Immature natural killer cell (primary cell): Measurements from ENCODE around the gene STK32B. TPM values are rescaled to one million over a fixed set of nuclear protein-coding genes. Genes with fewer than 3 reads are reported as not detected.
"Not testable (repeated sequence)": the region's sequence is repeated elsewhere in the genome, so short reads cannot be mapped to it uniquely, and the experiment has no call there.

Experiments
- DNase-seq, 3 donors: peaks; one replicate each; pipeline ENCODE4 v3.0.0; 2022; ENCODE audit warnings: mixed read lengths in 1 of 3
- H3K27ac Mint-ChIP-seq, 6 donors: one replicate each; pipeline ENCODE4 v1.8.0; 2020; ENCODE audit warnings: mixed read lengths in 6 of 6, mild to moderate bottlenecking in 5 of 6, inconsistent platforms in 4 of 6, moderate library complexity in 3 of 6
- H3K27me3 Mint-ChIP-seq, 3 donors: one replicate each; pipeline ENCODE4 v1.8.0; 2020 to 2021; ENCODE audit warnings: low read depth in 3 of 3, mild to moderate bottlenecking in 3 of 3, mixed read lengths in 3 of 3, moderate library complexity in 3 of 3, inconsistent platforms in 1 of 3
- H3K36me3 Mint-ChIP-seq, 3 donors: one replicate each; pipeline ENCODE4 v1.8.0; 2020; ENCODE audit warnings: mixed read lengths in 3 of 3, inconsistent platforms in 2 of 3, mild to moderate bottlenecking in 2 of 3
- H3K4me1 Mint-ChIP-seq, 2 donors: one replicate each; pipeline ENCODE4 v1.8.0; 2020; ENCODE audit warnings: inconsistent platforms in 2 of 2, mild to moderate bottlenecking in 2 of 2, mixed read lengths in 2 of 2, moderate library complexity in 1 of 2
- H3K4me3 Mint-ChIP-seq, 5 donors: one replicate each; pipeline ENCODE4 v1.8.0; 2020; ENCODE audit warnings: mild to moderate bottlenecking in 5 of 5, mixed read lengths in 5 of 5, inconsistent platforms in 3 of 5, moderate library complexity in 3 of 5
- H3K9me3 Mint-ChIP-seq, 6 donors: one replicate each; pipeline ENCODE4 v1.8.0; 2020; ENCODE audit warnings: mild to moderate bottlenecking in 6 of 6, mixed read lengths in 6 of 6, inconsistent platforms in 4 of 6, moderate library complexity in 3 of 6
- polyA plus RNA-seq, 3 donors: library from polyadenylated mRNA; unstranded; fragments of 300-500 nt; fragmentation: Illumina TruSeq; gene quantifications; one replicate each; pipeline ENCODE4 v1.2.3, GENCODE V29; 2021

STK32B gene
- polyA plus RNA-seq, 3 donors from 2014 or later, result not detected

DNA sequence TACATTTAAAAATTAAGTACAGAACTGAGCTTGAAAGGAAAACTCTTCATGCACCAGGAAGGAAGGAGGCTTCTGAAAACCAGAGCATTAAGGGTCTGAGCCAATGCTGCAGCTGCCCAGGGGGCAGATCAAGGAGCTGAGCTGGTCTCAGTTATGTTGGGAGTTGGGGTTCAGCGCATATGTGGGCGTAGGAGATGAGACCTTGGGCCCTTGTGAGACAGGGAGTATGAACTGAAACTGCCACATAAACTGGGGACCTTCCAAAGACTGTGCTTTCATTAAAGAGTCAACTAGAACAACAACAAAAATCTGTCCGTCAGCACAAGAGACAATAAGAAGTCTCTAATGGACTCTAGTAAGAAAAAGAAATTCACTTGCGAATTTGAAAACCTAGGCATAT lies 226.9 kb downstream of the STK32B start:
- H3K9me3 Mint-ChIP-seq, result peaks cover 0 to 6% (median 0%) of the 10 kb centered on the region in 6 donors
- H3K4me3 Mint-ChIP-seq, result no peak overlapping the region
- H3K27me3 Mint-ChIP-seq, result peaks cover 0 to 3% (median 2%) of the 10 kb centered on the region in 3 donors
- no peak overlapping the region for H3K27ac Mint-ChIP-seq
- no peaks in the 10 kb centered on the region for H3K4me1 Mint-ChIP-seq
- H3K36me3 Mint-ChIP-seq, result no peaks in the 10 kb centered on the region
- no peak for DNase-seq

DNA sequence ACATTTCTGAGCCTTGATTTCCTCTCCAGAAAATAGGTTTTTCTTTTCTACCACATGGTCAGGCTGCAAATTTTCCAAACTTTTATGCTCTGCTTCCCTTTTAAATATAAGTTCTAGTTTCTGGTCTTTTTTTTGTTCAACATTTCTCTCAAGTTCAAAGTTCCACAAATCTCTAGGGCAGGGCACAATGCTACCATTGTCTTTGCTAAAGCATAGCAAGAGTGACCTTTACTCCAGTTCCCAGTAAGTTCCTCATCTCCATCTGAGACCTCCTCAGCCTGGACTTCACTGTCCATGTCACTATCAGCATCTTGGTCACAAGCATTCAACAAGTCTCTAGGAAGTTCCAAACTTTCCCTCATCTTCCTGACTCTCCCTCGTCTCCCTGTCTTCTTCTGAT lies 228.8 kb downstream of the STK32B start:
- not testable (repeated sequence) for H3K9me3 Mint-ChIP-seq, H3K4me1 Mint-ChIP-seq, DNase-seq, H3K27me3 Mint-ChIP-seq, H3K27ac Mint-ChIP-seq, H3K4me3 Mint-ChIP-seq, H3K36me3 Mint-ChIP-seq

GRCh38 chr4:5280828-5281227 lies 229.5 kb downstream of the STK32B start:
- DNase-seq, result no peak
- Mint-ChIP-seq H3K36me3 (no peaks in the 10 kb centered on the region), H3K27ac (no peak overlapping the region), H3K4me3 (no peak overlapping the region), H3K27me3 (peaks cover 0 to 3% (median 2%) of the 10 kb centered on the region in 3 donors), H3K4me1 (no peaks in the 10 kb centered on the region), H3K9me3 (no peaks in the 10 kb centered on the region)

GRCh38 chr4:5283837-5284236 lies 232.6 kb downstream of the STK32B start:
- H3K9me3 Mint-ChIP-seq, result no peaks in the 10 kb centered on the region
- no peak for DNase-seq
- peaks cover 0 to 3% (median 2%) of the 10 kb centered on the region in 3 donors for H3K27me3 Mint-ChIP-seq
- no peak overlapping the region for H3K4me3 Mint-ChIP-seq
- no peak overlapping the region for H3K27ac Mint-ChIP-seq
- H3K36me3 Mint-ChIP-seq, result no peaks in the 10 kb centered on the region
- no peaks in the 10 kb centered on the region for H3K4me1 Mint-ChIP-seq

GRCh38 chr4:5284517-5284916 lies 233.2 kb downstream of the STK32B start:
- Mint-ChIP-seq H3K4me3 (no peak overlapping the region), H3K4me1 (no peaks in the 10 kb centered on the region), H3K27ac (no peak overlapping the region), H3K36me3 (no peaks in the 10 kb centered on the region), H3K27me3 (peaks cover 0 to 3% (median 2%) of the 10 kb centered on the region in 3 donors), H3K9me3 (no peaks in the 10 kb centered on the region)
- DNase-seq, result no peak

DNA sequence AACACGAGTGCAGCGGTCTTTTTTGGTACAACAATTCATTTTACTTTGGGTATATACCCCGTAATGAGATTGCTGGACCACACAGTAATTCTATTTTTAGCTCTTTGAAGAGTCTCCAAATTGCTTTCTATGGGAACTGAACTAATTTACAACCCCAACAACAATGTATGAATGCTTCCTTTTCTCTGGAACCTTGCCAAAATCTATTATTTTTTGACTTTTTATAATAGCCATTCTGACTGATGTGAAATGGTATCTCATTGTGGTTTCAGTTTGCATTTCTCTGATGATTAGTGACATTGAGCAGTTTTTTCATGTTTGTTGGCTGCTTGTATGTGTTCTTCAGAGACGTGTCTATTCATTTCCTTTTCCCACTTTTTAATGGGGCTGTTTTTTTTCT lies 240.8 kb downstream of the STK32B start:
- Mint-ChIP-seq H3K9me3 (peaks cover 0 to 5% (median 0%) of the 10 kb centered on the region in 6 donors), H3K36me3 (no peaks in the 10 kb centered on the region)

GRCh38 chr4:5298000-5298787 lies 246.9 kb downstream of the STK32B start:
- peaks cover 2 to 11% (median 6%) of the 10 kb centered on the region in 3 donors for H3K27me3 Mint-ChIP-seq
- H3K4me1 Mint-ChIP-seq, H3K27ac Mint-ChIP-seq, H3K9me3 Mint-ChIP-seq, DNase-seq, H3K36me3 Mint-ChIP-seq, H3K4me3 Mint-ChIP-seq: not testable (repeated sequence)

More for the DNA sequence above, 240.8 kb downstream of the STK32B start:
- Mint-ChIP-seq H3K27ac (no peak overlapping the region), H3K4me1 (no peaks in the 10 kb centered on the region), H3K4me3 (no peak overlapping the region), H3K27me3 (peaks cover 0 to 9% (median 8%) of the 10 kb centered on the region in 3 donors)
- no peak for DNase-seq

DNA sequence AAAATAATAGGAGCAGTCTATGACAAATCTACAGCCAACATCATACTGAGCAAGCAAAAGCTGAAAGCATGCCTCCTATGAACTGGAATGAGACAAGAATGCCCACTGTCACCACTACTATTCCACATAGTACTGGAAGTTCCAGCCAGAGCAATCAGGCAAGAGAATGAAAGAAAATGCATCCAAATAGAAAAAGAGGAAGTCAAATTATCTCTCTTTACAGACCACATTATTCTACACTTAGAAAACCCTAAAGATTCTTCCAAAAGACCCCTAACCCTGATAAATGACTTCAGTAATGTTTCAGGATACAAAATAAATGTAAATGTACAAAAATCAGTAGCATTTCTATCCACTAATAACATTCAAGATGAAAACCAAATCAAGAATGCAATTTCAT lies 249.0 kb downstream of the STK32B start:
- peaks cover 2 to 4% (median 2%) of the 10 kb centered on the region in 3 donors for H3K27me3 Mint-ChIP-seq
- peaks cover 0 to 2% (median 0%) of the 10 kb centered on the region in 6 donors for H3K9me3 Mint-ChIP-seq
- H3K36me3 Mint-ChIP-seq, result no peaks in the 10 kb centered on the region
- no peaks in the 10 kb centered on the region for H3K4me1 Mint-ChIP-seq
- no peak overlapping the region for H3K4me3 Mint-ChIP-seq
- no peak for DNase-seq
- no peak overlapping the region for H3K27ac Mint-ChIP-seq

DNA sequence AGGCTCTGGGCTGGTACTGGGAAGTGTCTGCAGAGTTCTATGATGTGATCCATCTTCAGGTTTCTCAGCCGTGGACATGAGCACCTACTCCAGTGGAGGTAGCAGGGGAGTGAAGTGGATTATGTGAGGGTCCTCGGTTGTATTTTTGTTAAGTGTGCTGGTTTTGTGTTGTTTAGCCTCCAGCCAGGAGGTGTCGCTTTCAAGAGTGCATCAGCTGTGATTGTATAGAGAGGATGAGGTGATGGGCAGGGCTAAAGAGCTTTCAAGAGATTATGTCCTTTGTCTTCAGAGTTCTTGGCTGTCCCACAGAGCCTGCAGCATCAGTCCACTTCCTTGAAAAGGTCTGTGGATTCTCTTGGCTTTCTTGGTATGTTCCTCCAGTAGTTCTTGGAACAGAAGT lies 256.6 kb downstream of the STK32B start:
- no peak overlapping the region for H3K27ac Mint-ChIP-seq
- H3K4me1 Mint-ChIP-seq, result no peaks in the 10 kb centered on the region
- peaks cover 0 to 3% (median 0%) of the 10 kb centered on the region in 3 donors for H3K36me3 Mint-ChIP-seq
- DNase-seq, result no peak
- peaks cover 0 to 15% (median 1%) of the 10 kb centered on the region in 6 donors for H3K9me3 Mint-ChIP-seq
- H3K27me3 Mint-ChIP-seq, result peaks cover 0 to 3% (median 2%) of the 10 kb centered on the region in 3 donors
- H3K4me3 Mint-ChIP-seq, result no peak overlapping the region

DNA sequence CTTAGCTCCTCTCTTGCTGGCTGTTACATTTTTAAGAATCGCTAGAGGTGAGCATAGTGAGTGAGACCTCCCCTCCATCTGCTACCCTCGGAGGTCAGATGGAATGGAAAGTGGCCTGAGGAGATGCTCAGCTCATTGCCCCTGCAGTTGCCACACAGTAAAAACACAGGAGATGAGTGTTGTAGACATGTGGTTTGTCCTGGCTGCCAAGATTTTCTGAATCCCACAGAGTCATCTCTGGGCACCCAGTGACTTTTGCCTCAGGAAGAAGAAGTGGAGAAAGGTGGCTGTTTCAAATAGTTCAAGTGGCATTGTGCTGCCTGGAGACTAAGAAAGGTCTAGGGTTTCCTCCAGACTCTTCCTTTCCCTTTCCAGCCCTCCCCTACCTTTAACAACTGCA lies 271.0 kb downstream of the STK32B start:
- Mint-ChIP-seq H3K4me1 (no peaks in the 10 kb centered on the region), H3K36me3 (peaks cover 0 to 4% (median 0%) of the 10 kb centered on the region in 3 donors), H3K27me3 (peaks cover 0 to 5% (median 3%) of the 10 kb centered on the region in 3 donors), H3K4me3 (no peak overlapping the region), H3K27ac (no peak overlapping the region), H3K9me3 (peaks cover 0 to 2% (median 0%) of the 10 kb centered on the region in 6 donors)
- DNase-seq, result no peak

GRCh38 chr4:5330339-5330989 lies 279.2 kb downstream of the STK32B start:
- peaks cover 0 to 5% (median under 1%) of the 10 kb centered on the region in 6 donors for H3K9me3 Mint-ChIP-seq
- no peak overlapping the region for H3K27ac Mint-ChIP-seq
- peaks cover 2 to 5% (median 3%) of the 10 kb centered on the region in 3 donors for H3K27me3 Mint-ChIP-seq
- no peak overlapping the region for H3K4me3 Mint-ChIP-seq
- H3K4me1 Mint-ChIP-seq, result no peaks in the 10 kb centered on the region
- no peak for DNase-seq
- H3K36me3 Mint-ChIP-seq, result no peaks in the 10 kb centered on the region

- Mint-ChIP-seq H3K9me3 (peaks cover 0 to 7% (median 2%) of the 10 kb centered on the region in 6 donors), H3K4me1 (no peaks in the 10 kb centered on the region), H3K27ac (no peak overlapping the region), H3K4me3 (no peak overlapping the region), H3K36me3 (no peaks in the 10 kb centered on the region), H3K27me3 (peaks cover 2 to 7% (median 4%) of the 10 kb centered on the region in 3 donors)
- no peak for DNase-seq
Measured at GRCh38 chr4:5337731-5338130, 286.5 kb downstream of the STK32B start.

GRCh38 chr4:5338531-5338930 lies 287.3 kb downstream of the STK32B start:
- DNase-seq, result no peak
- H3K36me3 Mint-ChIP-seq, result no peaks in the 10 kb centered on the region
- H3K4me3 Mint-ChIP-seq, result no peak overlapping the region
- H3K27ac Mint-ChIP-seq, result no peak overlapping the region
- no peaks in the 10 kb centered on the region for H3K4me1 Mint-ChIP-seq
- peaks cover 0 to 7% (median 2%) of the 10 kb centered on the region in 6 donors for H3K9me3 Mint-ChIP-seq
- peaks cover 2 to 5% (median 4%) of the 10 kb centered on the region in 3 donors for H3K27me3 Mint-ChIP-seq

DNA sequence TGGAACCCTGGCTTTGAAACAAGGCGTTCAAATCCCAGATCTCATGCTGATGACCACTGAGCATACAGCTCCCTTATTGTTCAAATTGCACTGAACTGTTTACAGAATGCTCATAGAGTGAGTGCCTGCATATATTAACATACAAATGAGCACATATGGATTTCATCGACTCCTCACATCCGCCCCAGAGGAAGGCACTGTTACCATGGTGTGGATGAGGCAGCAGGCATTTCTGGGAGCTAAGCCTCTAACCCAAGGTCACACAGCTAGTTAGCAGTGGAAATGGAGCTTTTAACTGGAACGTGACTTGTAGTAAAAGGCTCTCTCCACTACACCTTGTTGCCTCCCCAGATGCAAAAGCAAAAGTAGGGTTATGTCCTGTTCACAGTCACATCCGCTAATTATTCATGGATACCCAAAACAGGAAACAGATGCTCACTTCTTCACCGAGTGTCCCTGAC lies 289.7 kb downstream of the STK32B start:
- H3K4me1 Mint-ChIP-seq, result no peaks in the 10 kb centered on the region
- no peaks in the 10 kb centered on the region for H3K36me3 Mint-ChIP-seq
- peaks cover 2 to 5% (median 4%) of the 10 kb centered on the region in 3 donors for H3K27me3 Mint-ChIP-seq
- no peak overlapping the region for H3K4me3 Mint-ChIP-seq
- no peak overlapping the region for H3K27ac Mint-ChIP-seq
- no peak for DNase-seq
- H3K9me3 Mint-ChIP-seq, result peaks cover 0 to 10% (median under 1%) of the 10 kb centered on the region in 6 donors
